Activated CD8-positive, alpha-beta memory T cell treated with anti-CD3 and anti-CD28 coated beads, Interleukin-2, amount 10 ng/mL, durations not matched to agents 7 days and 5 days (primary cell): ENCODE results near the gene RSU1. TPM values are rescaled to one million over a fixed set of nuclear protein-coding genes. Genes with fewer than 3 reads are reported as not detected.

Experiments
- ATAC-seq: fragments of 150-1000 bp; cut with Tn5 transposase; one replicate; pipeline ENCODE4 v1.10.0; 2021; ENCODE audit warnings: moderate library complexity
- CTCF ChIA-PET: fragments of 350-600 bp; sonication (Branson Sonifier 250); formaldehyde crosslinking; loops from one replicate; lab custom pipeline; 2021; ENCODE audit warnings: antibody characterized with exemption; lab: Charles Lee
- DNase-seq: peaks from one replicate; pipeline ENCODE4 v3.0.0-alpha.2; 2020
- H3K27ac Mint-ChIP-seq: one replicate; pipeline ENCODE4 v1.8.0; 2021; ENCODE audit warnings: mild to moderate bottlenecking, mixed read lengths
- H3K27me3 Mint-ChIP-seq: one replicate; pipeline ENCODE4 v1.8.0; 2021; ENCODE audit warnings: mixed read lengths
- H3K36me3 Mint-ChIP-seq: one replicate; pipeline ENCODE4 v1.8.0; 2021; ENCODE audit warnings: mild to moderate bottlenecking, mixed read lengths
- H3K4me1 Mint-ChIP-seq: one replicate; pipeline ENCODE4 v1.8.0; 2021; ENCODE audit warnings: mixed read lengths
- H3K4me3 Mint-ChIP-seq: one replicate; pipeline ENCODE4 v1.8.0; 2021; ENCODE audit warnings: mild to moderate bottlenecking, moderate library complexity, mixed read lengths
- H3K9me3 Mint-ChIP-seq: one replicate; pipeline ENCODE4 v1.8.0; 2022; ENCODE audit warnings: low read depth, mixed read lengths
- total RNA-seq, 2 experiments: library from RNA; stranded (reverse); gene quantifications; one replicate each; pipeline ENCODE4 v1.2.3, GENCODE V29; 2021

The RSU1 gene
- total RNA-seq, 2 experiments from 2014 or later: 51.6 to 74.1 TPM

GRCh38 chr10:16612115-16612980 lies 204.9 kb downstream of the RSU1 start:
- Mint-ChIP-seq H3K9me3 (peaks cover 10% of the 10 kb centered on the region), H3K27ac (no peak overlapping the region), H3K27me3 (no peaks in the 10 kb centered on the region), H3K36me3 (peaks cover 15% of the 10 kb centered on the region), H3K4me1 (no peaks in the 10 kb centered on the region), H3K4me3 (no peak overlapping the region)
- CTCF ChIA-PET: no interaction called here
- DNase-seq: peak; percentile 44
- ATAC-seq: no peak

GRCh38 chr10:16611037-16611436 lies 206.2 kb downstream of the RSU1 start:
- no peak overlapping the region for H3K27ac Mint-ChIP-seq
- peaks cover 9% of the 10 kb centered on the region for H3K9me3 Mint-ChIP-seq
- ATAC-seq (no peak), DNase-seq (no peak)
- CTCF ChIA-PET: no interaction called here
- H3K36me3 Mint-ChIP-seq: peaks cover 9% of the 10 kb centered on the region
- no peak overlapping the region for H3K4me3 Mint-ChIP-seq
- H3K4me1 Mint-ChIP-seq: no peaks in the 10 kb centered on the region
- no peaks in the 10 kb centered on the region for H3K27me3 Mint-ChIP-seq

GRCh38 chr10:16609211-16609610 lies 208.0 kb downstream of the RSU1 start:
- Mint-ChIP-seq H3K27ac (no peak overlapping the region), H3K4me1 (no peaks in the 10 kb centered on the region), H3K27me3 (no peaks in the 10 kb centered on the region), H3K9me3 (no peaks in the 10 kb centered on the region), H3K4me3 (no peak overlapping the region), H3K36me3 (no peaks in the 10 kb centered on the region)
- no peak for ATAC-seq
- CTCF ChIA-PET: no interaction called here
- DNase-seq: no peak

- ATAC-seq: no peak
- H3K36me3 Mint-ChIP-seq: no peaks in the 10 kb centered on the region
- CTCF ChIA-PET: no interaction called here
- H3K27me3 Mint-ChIP-seq: no peaks in the 10 kb centered on the region
- no peak overlapping the region for H3K4me3 Mint-ChIP-seq
- H3K27ac Mint-ChIP-seq: no peak overlapping the region
- no peak for DNase-seq
- H3K9me3 Mint-ChIP-seq: no peaks in the 10 kb centered on the region
- H3K4me1 Mint-ChIP-seq: no peaks in the 10 kb centered on the region
These were observed 210.3 kb downstream of the RSU1 start for GRCh38 chr10:16606923-16607322.

- Mint-ChIP-seq H3K36me3 (no peaks in the 10 kb centered on the region), H3K4me1 (no peaks in the 10 kb centered on the region), H3K4me3 (no peak overlapping the region), H3K27me3 (no peaks in the 10 kb centered on the region), H3K9me3 (no peaks in the 10 kb centered on the region), H3K27ac (no peak overlapping the region)
- no peak for DNase-seq
- CTCF ChIA-PET: no interaction called here
- no peak for ATAC-seq
These were observed 210.8 kb downstream of the RSU1 start for GRCh38 chr10:16606421-16606820.

- no peaks in the 10 kb centered on the region for H3K36me3 Mint-ChIP-seq
These were observed 213.9 kb downstream of the RSU1 start for GRCh38 chr10:16603308-16603707.

DNA sequence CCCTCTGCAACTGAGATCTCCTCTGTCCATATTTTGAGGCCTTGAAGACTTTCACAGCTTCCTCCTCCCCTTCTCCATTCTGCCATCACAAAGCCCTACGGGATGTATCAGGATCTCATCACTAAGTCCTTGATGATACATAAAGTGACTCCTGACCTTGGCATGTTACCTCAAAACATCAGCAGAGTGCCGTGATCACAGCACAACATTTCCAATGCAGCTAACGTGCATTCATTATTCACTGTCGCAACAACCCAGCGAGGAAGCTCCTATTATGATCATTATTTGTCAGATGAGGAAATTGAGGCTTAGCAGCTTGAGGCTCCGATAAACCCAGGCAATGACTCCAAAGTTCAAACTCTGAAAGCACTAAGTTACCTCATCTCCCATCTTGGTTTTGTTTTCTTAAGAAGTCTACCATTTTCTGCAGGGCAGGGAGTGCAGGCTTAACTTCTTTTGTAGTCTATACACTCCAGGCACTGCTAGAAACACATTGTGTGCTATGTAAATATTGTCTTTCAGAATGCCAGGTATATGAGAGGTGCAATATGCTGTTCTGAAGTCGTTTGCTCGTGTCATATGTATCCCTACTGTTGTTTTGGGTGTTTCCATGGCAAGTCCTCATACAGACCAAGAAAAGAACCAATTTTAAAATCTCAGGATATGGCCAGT lies 215.0 kb downstream of the RSU1 start:
- no peak for ATAC-seq
- CTCF ChIA-PET: no interaction called here
- H3K27ac Mint-ChIP-seq: no peak overlapping the region
- no peak overlapping the region for H3K4me3 Mint-ChIP-seq
- no peaks in the 10 kb centered on the region for H3K36me3 Mint-ChIP-seq
- no peaks in the 10 kb centered on the region for H3K27me3 Mint-ChIP-seq
- H3K4me1 Mint-ChIP-seq: no peaks in the 10 kb centered on the region
- H3K9me3 Mint-ChIP-seq: no peaks in the 10 kb centered on the region
- DNase-seq: no peak

More at GRCh38 chr10:16603308-16603707, 213.9 kb downstream of the RSU1 start:
- Mint-ChIP-seq H3K4me1 (no peaks in the 10 kb centered on the region), H3K27me3 (no peaks in the 10 kb centered on the region), H3K4me3 (no peak overlapping the region), H3K9me3 (no peaks in the 10 kb centered on the region), H3K27ac (no peak overlapping the region)
- DNase-seq (no peak), ATAC-seq (no peak)
- CTCF ChIA-PET: no interaction called here

DNA sequence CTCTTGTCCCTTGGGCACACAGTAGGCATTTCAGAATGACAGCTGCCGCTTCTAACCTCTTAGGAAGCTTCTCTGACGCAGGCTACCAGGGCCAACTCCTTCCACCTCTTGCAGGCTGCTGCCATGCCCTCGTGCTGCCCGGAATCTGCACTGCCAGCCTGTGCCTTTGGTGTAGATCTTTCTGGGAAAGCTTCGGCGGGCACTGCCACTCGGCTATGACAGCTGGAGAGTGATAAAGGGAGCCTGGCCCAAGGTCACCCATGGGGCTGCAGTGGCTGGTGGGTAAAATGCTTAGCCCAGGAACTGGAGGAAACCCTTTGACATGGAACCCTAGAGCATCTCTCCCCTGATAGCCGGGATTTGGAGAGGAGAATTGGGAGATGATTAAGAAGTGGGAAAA lies 217.6 kb downstream of the RSU1 start:
- CTCF ChIA-PET: no interaction called here
- no peaks in the 10 kb centered on the region for H3K9me3 Mint-ChIP-seq
- H3K4me1 Mint-ChIP-seq: no peaks in the 10 kb centered on the region
- no peak overlapping the region for H3K4me3 Mint-ChIP-seq
- H3K27ac Mint-ChIP-seq: no peak overlapping the region
- no peaks in the 10 kb centered on the region for H3K27me3 Mint-ChIP-seq
- DNase-seq: no peak
- ATAC-seq: no peak
- no peaks in the 10 kb centered on the region for H3K36me3 Mint-ChIP-seq

- DNase-seq: no peak
- Mint-ChIP-seq H3K27ac (no peak overlapping the region), H3K4me3 (no peak overlapping the region), H3K27me3 (no peaks in the 10 kb centered on the region), H3K4me1 (no peaks in the 10 kb centered on the region), H3K36me3 (no peaks in the 10 kb centered on the region), H3K9me3 (no peaks in the 10 kb centered on the region)
- no peak for ATAC-seq
- CTCF ChIA-PET: no interaction called here
These were observed 219.6 kb downstream of the RSU1 start for GRCh38 chr10:16597656-16598055.

- no peaks in the 10 kb centered on the region for H3K27me3 Mint-ChIP-seq
- CTCF ChIA-PET: no interaction called here
- H3K36me3 Mint-ChIP-seq: peaks cover 8% of the 10 kb centered on the region
- no peaks in the 10 kb centered on the region for H3K9me3 Mint-ChIP-seq
- no peak for DNase-seq
- no peak for ATAC-seq
- no peak overlapping the region for H3K4me3 Mint-ChIP-seq
- no peak overlapping the region for H3K27ac Mint-ChIP-seq
- H3K4me1 Mint-ChIP-seq: no peaks in the 10 kb centered on the region
These were observed 224.8 kb downstream of the RSU1 start for GRCh38 chr10:16592378-16592777.

GRCh38 chr10:16586358-16587138 lies 230.7 kb downstream of the RSU1 start:
- Mint-ChIP-seq H3K9me3 (no peaks in the 10 kb centered on the region), H3K27me3 (peaks cover 2% of the 10 kb centered on the region), H3K4me1 (peaks cover 19% of the 10 kb centered on the region), H3K36me3 (peaks cover 1% of the 10 kb centered on the region), H3K27ac (peak overlapping the region; percentile 45), H3K4me3 (no peak overlapping the region)
- CTCF ChIA-PET: no interaction called here
- DNase-seq: peak; percentile 46
- ATAC-seq: peak; percentile 66

- H3K27ac Mint-ChIP-seq: no peak overlapping the region
- H3K27me3 Mint-ChIP-seq: peaks cover 16% of the 10 kb centered on the region
- H3K4me3 Mint-ChIP-seq: no peak overlapping the region
- H3K9me3 Mint-ChIP-seq: no peaks in the 10 kb centered on the region
- DNase-seq (no peak), ATAC-seq (no peak)
- H3K36me3 Mint-ChIP-seq: no peaks in the 10 kb centered on the region
- CTCF ChIA-PET: no interaction called here
- H3K4me1 Mint-ChIP-seq: peaks cover 19% of the 10 kb centered on the region
These were observed 232.1 kb downstream of the RSU1 start for GRCh38 chr10:16585103-16585502.

GRCh38 chr10:16583382-16583781 lies 233.8 kb downstream of the RSU1 start:
- H3K4me1 Mint-ChIP-seq: peaks cover 19% of the 10 kb centered on the region

More at GRCh38 chr10:16583382-16583781, 233.8 kb downstream of the RSU1 start:
- no peak for DNase-seq
- H3K4me3 Mint-ChIP-seq: no peak overlapping the region
- ATAC-seq: no peak
- CTCF ChIA-PET: no interaction called here
- H3K9me3 Mint-ChIP-seq: no peaks in the 10 kb centered on the region
- no peak overlapping the region for H3K27ac Mint-ChIP-seq
- H3K27me3 Mint-ChIP-seq: peaks cover 26% of the 10 kb centered on the region
- no peaks in the 10 kb centered on the region for H3K36me3 Mint-ChIP-seq
